HFFc6 (cell line): ENCODE measurements around the gene EPB42. TPM values are rescaled to one million over a fixed set of nuclear protein-coding genes. Genes with fewer than 3 reads are reported as not detected.

Source experiments
- DNase-seq: peaks from one replicate; pipeline ENCODE4 v3.0.0-alpha.2; 2018
- H3K27ac Mint-ChIP-seq: 2 replicates; pipeline ENCODE4 v1.8.0; 2020; ENCODE audit warnings: mild to moderate bottlenecking, mixed read lengths
- H3K27me3 Mint-ChIP-seq: 2 replicates; pipeline ENCODE4 v1.8.0; 2021; ENCODE audit warnings: mild to moderate bottlenecking, moderate library complexity, mixed read lengths; ENCODE audit not compliant: insufficient read depth
- H3K36me3 Mint-ChIP-seq: 2 replicates; pipeline ENCODE4 v1.8.0; 2021; ENCODE audit warnings: low read depth, mixed read lengths
- H3K4me1 Mint-ChIP-seq: 2 replicates; pipeline ENCODE4 v1.8.0; 2020; ENCODE audit warnings: low read depth, mixed read lengths
- H3K4me3 Mint-ChIP-seq: 2 replicates; pipeline ENCODE4 v1.8.0; 2020; ENCODE audit warnings: mild to moderate bottlenecking, moderate library complexity, mixed read lengths
- H3K9me3 Mint-ChIP-seq: 2 replicates; pipeline ENCODE4 v1.8.0; 2020; ENCODE audit warnings: mild to moderate bottlenecking, mixed read lengths
- CTCF ChIP-seq: fragments of 200-600 bp; sonication (generic); IDR thresholded peaks from 2 replicates; pipeline ENCODE4 v1.5.0; 2021; ENCODE audit warnings: antibody characterized with exemption, mild to moderate bottlenecking
- total RNA-seq, 6 experiments: library from RNA; stranded (reverse); fragmentation: NEBNext Ultra II Directional; extraction: Animal tissue kit (Norgen Biotek cat#: 25700); gene quantifications; 2 replicates in 1 of 6; 3 replicates in 5 of 6; pipeline ENCODE4 v1.2.3, GENCODE V29; 2021

EPB42 gene
- total RNA-seq, 6 experiments from 2014 or later = not detected

GRCh38 chr15:43212299-43212698 is 8.5 kb downstream of the EPB42 start:
- DNase-seq = no peak
- no peak for TF ChIP-seq CTCF
- Mint-ChIP-seq H3K27me3 (peaks cover 74% of the 10 kb centered on the region), H3K4me1 (no peaks in the 10 kb centered on the region), H3K4me3 (no peak overlapping the region), H3K9me3 (no peaks in the 10 kb centered on the region), H3K36me3 (no peaks in the 10 kb centered on the region), H3K27ac (no peak overlapping the region)

- H3K9me3 Mint-ChIP-seq = no peaks in the 10 kb centered on the region
- no peak overlapping the region for H3K4me3 Mint-ChIP-seq
- no peaks in the 10 kb centered on the region for H3K36me3 Mint-ChIP-seq
- no peak for DNase-seq
- H3K27ac Mint-ChIP-seq = no peak overlapping the region
- no peak for TF ChIP-seq CTCF
- H3K4me1 Mint-ChIP-seq = no peaks in the 10 kb centered on the region
- peaks cover 71% of the 10 kb centered on the region for H3K27me3 Mint-ChIP-seq
These were observed 9.5 kb downstream of the EPB42 start for GRCh38 chr15:43211224-43211735.

- Mint-ChIP-seq H3K9me3 (no peaks in the 10 kb centered on the region), H3K36me3 (no peaks in the 10 kb centered on the region), H3K27me3 (peaks cover 67% of the 10 kb centered on the region), H3K27ac (no peak overlapping the region), H3K4me3 (no peak overlapping the region), H3K4me1 (no peaks in the 10 kb centered on the region)
- no peak for TF ChIP-seq CTCF
- no peak for DNase-seq
These were observed 10.0 kb downstream of the EPB42 start for GRCh38 chr15:43210807-43211206.

GRCh38 chr15:43210172-43210745 is 10.6 kb downstream of the EPB42 start:
- no peaks in the 10 kb centered on the region for H3K4me1 Mint-ChIP-seq
- no peak overlapping the region for H3K4me3 Mint-ChIP-seq
- peaks cover 64% of the 10 kb centered on the region for H3K27me3 Mint-ChIP-seq
- no peak for DNase-seq
- no peaks in the 10 kb centered on the region for H3K36me3 Mint-ChIP-seq
- no peaks in the 10 kb centered on the region for H3K9me3 Mint-ChIP-seq
- TF ChIP-seq CTCF = no peak
- no peak overlapping the region for H3K27ac Mint-ChIP-seq

- Mint-ChIP-seq H3K9me3 (no peaks in the 10 kb centered on the region), H3K4me1 (peaks cover 6% of the 10 kb centered on the region), H3K27ac (no peak overlapping the region), H3K4me3 (no peak overlapping the region), H3K36me3 (no peaks in the 10 kb centered on the region), H3K27me3 (peaks cover 56% of the 10 kb centered on the region)
- no peak for DNase-seq
- TF ChIP-seq CTCF = peak; percentile 50; the same call in 1 of the 2 replicates
These were observed 11.6 kb downstream of the EPB42 start for GRCh38 chr15:43209059-43209824.
